Coronary artery (tissue), 2 donors: ENCODE data around the gene CHMP1B.

Experiments used
- DNase-seq: peaks from one replicate; pipeline ENCODE4 v3.0.0-alpha.2; 2017; ENCODE audit warnings: low spot score
- H3K27ac ChIP-seq, 2 donors: fragments of 200-600 bp; sonication (generic); one replicate each; pipeline ENCODE4 v1.5.1; 2016 to 2019
- H3K4me3 ChIP-seq: fragments of 200-600 bp; sonication (generic); 2 replicates; pipeline ENCODE4 v1.5.1; 2016; ENCODE audit warnings: mild to moderate bottlenecking, moderate library complexity
- TF ChIP-seq, protein P1 (sequence below): fragments of 200-600 bp; sonication (generic); IDR thresholded peaks from one replicate; pipeline ENCODE4 v1.5.1; 2019; ENCODE audit warnings: antibody characterized with exemption

The CHMP1B gene

DNA sequence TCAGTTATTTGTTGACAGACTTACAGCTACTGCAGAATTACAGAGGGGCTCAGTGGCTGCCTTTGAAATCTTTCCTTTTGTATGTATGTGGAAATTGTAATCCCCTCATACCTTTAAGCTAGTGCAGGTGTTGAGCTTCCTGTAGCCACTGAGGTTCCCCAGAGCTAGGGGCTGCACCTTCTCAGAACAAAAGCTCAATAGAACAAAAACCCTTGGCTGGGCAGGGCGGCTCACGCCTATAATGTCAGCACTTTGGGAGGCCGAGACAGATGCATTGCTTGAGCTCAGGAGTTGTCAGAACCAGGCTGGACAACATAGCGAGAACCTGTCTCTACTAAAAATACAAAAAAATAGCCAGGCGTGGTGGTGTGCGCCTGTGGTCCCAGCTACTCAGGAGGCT lies 41.3 kb upstream of the CHMP1B start:
- H3K27ac ChIP-seq = no peak overlapping the region
- no peak overlapping the region for H3K4me3 ChIP-seq
- no peak for DNase-seq
- TF ChIP-seq, protein P1, sequence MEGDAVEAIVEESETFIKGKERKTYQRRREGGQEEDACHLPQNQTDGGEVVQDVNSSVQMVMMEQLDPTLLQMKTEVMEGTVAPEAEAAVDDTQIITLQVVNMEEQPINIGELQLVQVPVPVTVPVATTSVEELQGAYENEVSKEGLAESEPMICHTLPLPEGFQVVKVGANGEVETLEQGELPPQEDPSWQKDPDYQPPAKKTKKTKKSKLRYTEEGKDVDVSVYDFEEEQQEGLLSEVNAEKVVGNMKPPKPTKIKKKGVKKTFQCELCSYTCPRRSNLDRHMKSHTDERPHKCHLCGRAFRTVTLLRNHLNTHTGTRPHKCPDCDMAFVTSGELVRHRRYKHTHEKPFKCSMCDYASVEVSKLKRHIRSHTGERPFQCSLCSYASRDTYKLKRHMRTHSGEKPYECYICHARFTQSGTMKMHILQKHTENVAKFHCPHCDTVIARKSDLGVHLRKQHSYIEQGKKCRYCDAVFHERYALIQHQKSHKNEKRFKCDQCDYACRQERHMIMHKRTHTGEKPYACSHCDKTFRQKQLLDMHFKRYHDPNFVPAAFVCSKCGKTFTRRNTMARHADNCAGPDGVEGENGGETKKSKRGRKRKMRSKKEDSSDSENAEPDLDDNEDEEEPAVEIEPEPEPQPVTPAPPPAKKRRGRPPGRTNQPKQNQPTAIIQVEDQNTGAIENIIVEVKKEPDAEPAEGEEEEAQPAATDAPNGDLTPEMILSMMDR = no peak

GRCh38 chr18:11810379-11810778 lies 40.8 kb upstream of the CHMP1B start:
- Histone ChIP-seq H3K27ac (no peak overlapping the region), H3K4me3 (no peak overlapping the region)
- TF ChIP-seq, protein P1 = no peak
- DNase-seq = no peak

GRCh38 chr18:11811009-11811408 lies 40.2 kb upstream of the CHMP1B start:
- Histone ChIP-seq H3K4me3 (no peak overlapping the region), H3K27ac (no peak overlapping the region)
- no peak for DNase-seq
- TF ChIP-seq, protein P1 = no peak

GRCh38 chr18:11817229-11817628 lies 34.0 kb upstream of the CHMP1B start:
- no peak for DNase-seq
- no peak overlapping the region for H3K27ac ChIP-seq
- TF ChIP-seq, protein P1 = no peak
- H3K4me3 ChIP-seq = no peak overlapping the region

DNA sequence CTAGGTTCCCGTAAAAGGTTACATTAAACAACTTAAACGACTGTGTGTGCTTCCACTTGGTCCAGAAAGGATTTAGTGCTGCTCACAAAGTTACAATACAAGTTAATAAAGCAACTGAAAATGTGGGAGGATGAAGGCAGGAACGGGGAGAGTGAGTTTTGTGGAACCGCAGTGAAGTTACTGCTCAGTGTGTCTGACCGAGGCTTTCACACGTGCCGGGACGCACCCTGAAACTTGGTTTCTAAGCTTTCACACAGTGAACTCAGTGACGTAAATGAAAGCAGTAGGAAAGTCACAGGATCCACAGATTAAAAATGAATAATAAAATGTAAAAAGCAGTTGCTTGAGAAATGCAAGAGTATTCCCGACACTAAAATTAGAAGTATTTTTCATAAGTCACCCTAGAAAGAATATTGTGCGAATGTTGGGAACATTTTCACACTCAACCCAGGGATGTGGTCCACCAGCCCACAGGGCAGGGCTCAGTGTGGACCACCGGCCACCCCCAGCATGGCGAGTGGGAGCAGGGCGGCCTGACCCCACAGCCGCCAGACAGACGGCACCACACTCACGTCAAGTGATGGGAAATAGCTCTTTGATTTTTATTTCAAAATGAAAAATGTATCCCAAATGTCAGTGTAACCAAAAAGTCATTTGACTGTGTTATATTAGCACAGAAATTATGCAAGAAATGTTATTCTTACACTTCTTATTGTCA lies 32.6 kb upstream of the CHMP1B start:
- no peak overlapping the region for H3K27ac ChIP-seq
- TF ChIP-seq, protein P1 = no peak
- no peak for DNase-seq
- H3K4me3 ChIP-seq = no peak overlapping the region

DNA sequence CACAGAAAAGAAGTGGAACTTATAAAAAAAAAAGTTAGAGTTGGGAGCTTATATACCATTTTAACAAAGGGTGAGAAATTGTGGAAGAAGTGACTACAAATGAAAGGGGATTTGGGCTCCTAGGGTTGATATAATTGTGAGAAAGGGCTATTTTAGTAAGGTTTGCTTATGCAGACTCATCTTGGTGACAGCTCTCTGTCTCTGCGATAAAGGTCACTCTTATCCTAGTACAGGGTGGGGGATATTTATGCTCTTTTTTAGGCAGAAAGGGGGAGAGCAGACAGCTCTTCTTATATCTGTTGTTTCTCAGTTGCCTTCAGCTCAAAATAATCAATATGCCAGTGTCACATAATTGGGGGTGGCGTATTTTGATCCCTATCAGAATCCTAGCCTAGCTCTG lies 31.3 kb upstream of the CHMP1B start:
- no peak overlapping the region for H3K4me3 ChIP-seq
- TF ChIP-seq, protein P1 = no peak
- no peak for DNase-seq
- H3K27ac ChIP-seq = no peak overlapping the region

DNA sequence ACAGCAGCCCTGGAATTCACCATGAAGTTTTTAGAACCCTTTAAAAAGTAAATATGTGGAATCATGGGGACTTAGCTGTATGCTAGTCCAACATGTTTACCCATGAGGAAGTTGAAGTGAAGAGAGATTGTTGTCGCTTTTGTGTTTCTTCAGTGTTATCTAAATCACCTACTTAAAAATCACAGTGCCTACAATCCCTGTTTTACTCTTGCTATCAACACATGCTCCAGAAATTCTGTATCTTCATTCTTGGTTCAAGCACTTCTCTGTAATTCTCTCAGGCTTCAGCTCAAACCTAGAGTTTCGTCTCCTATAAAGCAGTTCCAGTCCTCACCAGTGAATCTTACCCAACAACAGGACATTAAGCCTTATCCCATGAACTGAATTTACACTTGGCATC lies 30.5 kb upstream of the CHMP1B start:
- H3K4me3 ChIP-seq = no peak overlapping the region
- no peak for DNase-seq
- TF ChIP-seq, protein P1 = no peak
- H3K27ac ChIP-seq = no peak overlapping the region
